ENCODE results near the gene KCNQ2.
A peak's percentile ranks its signal among the peaks of the same experiment; 100 is the strongest.

The KCNQ2 gene

GRCh38 chr20:63400486-63401210 lies 71.8 kb downstream of the KCNQ2 start:
- DNase-seq: no peak

GRCh38 chr20:63399596-63400375 lies 72.7 kb downstream of the KCNQ2 start:
- no peak for DNase-seq

DNA sequence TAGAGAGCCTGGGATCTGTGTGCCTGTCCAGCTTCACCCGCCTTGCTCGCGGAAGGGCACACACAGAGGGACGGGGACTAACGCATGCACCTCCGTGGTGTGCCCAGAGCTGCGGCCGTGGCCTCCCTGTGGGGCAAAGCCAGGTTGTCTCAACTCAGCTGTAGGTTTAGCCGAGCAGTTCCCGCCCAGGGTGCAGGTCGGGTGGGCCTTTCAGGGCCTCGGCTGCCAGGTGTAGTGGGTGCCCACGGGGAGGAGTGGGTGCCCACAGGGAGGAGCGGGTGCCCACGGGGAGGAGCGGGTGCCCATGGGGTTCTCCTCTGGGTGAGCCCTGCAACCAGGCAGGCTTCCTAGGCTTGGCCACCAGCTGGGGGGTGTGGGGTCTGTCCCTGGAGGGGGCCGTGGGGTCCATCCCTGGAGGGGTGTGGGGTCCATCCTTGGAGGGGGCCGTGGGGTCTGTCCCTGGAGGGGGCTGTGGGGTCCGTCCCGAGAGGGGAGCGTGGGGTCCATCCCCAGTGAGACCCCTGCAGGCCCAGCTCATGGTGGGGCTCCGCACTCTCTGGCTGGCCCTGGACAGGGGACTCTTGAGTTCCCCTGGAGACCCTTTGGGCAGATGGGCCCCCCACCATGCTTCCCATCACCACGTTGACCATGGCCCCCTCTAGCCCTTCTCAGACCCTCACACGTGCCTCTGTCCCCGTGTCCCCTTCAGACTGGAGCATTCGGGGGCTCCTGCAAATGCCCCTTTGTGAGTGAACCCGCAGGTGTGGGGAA lies 73.5 kb downstream of the KCNQ2 start:
- no peak for DNase-seq

GRCh38 chr20:63397946-63398450 lies 74.5 kb downstream of the KCNQ2 start:
- DNase-seq: no peak

- DNase-seq: no peak
Measured at GRCh38 chr20:63397155-63397843, 75.2 kb downstream of the KCNQ2 start.

GRCh38 chr20:63396300-63396699 lies 76.2 kb downstream of the KCNQ2 start:
- no peak for DNase-seq

DNA sequence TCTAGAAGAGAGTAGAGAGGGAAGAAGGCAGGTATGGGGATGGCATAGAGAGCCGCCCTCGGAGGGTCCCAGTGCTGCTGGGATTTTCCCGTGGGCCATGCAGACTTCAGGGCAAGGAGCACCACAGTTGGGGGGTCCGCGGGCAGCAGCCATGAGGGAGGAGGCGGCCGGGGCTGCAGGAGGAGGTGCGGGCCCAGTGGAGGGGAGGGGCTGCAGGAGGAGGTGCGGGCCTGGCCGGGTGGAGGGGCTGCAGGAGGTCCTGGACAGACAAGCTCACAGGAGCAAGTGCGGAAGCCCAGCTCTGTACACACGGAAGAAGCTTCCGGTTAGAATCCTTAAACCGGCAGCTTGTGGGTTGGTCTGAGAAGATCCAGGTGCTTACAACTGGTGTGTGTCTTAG lies 76.7 kb downstream of the KCNQ2 start:
- no peak for DNase-seq

GRCh38 chr20:63394920-63395455 lies 77.5 kb downstream of the KCNQ2 start:
- DNase-seq: no peak

- DNase-seq: peak; percentile 49
Measured at GRCh38 chr20:63394069-63394919, 78.2 kb downstream of the KCNQ2 start.

DNA sequence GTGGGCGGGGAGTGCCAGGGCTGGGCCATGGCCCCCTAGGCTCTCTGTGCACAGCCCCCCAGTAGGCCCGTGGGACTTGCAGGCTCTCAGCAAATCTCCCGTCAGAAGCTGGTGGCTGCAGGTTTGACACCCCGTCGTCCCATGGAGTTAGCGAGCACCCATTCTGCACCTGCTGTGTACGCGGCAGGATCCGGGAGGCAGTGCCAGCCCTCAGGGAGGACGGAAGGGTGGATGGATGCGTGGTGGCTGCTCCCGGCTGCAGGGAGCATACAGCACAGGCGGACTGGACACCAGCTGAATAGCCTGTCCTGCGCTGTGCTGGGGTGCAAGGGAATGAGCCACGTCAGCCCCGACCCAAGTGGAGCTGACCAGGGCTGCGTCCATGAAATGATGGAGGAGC lies 78.9 kb downstream of the KCNQ2 start:
- no peak for DNase-seq

DNA sequence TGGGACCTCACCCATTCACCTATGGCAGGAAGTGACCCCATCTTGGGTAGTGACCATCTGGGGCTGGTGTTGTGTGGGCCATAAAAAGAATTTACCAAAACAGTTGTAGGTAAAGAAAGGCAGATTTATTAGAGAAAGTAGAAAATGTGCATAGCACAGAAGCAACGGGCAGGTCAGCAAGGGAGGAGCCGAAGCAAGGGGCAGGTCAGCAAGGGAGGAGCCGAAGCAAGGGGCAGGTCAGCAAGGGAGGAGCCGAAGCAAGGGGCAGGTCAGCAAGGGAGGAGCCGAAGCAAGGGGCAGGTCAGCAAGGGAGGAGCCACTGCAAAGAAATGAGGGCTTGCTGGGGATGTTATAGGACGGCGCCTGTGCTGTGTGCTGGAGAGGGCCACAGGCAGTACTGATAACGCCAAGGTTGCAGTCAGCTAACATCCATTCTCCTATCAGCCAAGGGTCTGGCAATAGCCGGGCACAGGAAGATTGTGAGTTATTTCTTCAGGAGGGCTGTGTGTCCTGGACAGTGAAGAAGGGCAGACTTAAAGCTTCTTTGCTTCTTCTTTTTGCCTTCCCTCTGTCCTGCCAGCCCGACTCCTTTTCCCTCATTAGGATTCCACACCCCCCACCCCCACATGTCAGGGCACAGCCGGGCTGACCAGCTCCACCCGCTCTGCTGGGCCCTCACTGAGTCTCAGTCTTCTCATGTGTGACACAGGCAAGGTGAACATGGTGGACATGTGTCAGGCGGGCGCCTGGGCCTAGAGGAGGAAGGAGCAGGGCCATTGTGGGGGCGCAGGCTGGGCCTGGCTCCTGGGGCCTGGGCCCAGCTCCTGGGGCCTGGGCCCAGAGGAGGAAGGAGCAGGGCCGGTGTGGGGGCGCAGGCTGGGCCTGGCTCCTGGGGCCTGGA lies 79.7 kb downstream of the KCNQ2 start:
- DNase-seq: no peak

GRCh38 chr20:63387917-63388316 lies 84.5 kb downstream of the KCNQ2 start:
- DNase-seq: no peak

- DNase-seq: no peak
Measured at GRCh38 chr20:63387393-63387792, 85.1 kb downstream of the KCNQ2 start.

GRCh38 chr20:63386491-63386890 lies 86.0 kb downstream of the KCNQ2 start:
- DNase-seq: no peak

GRCh38 chr20:63385819-63386218 lies 86.6 kb downstream of the KCNQ2 start:
- DNase-seq: no peak

- no peak for DNase-seq
Measured at GRCh38 chr20:63384336-63384735, 88.1 kb downstream of the KCNQ2 start.

- no peak for DNase-seq
Measured at GRCh38 chr20:63383556-63383955, 88.9 kb downstream of the KCNQ2 start.

- DNase-seq: no peak
Measured at GRCh38 chr20:63382551-63383300, 89.7 kb downstream of the KCNQ2 start.

DNA sequence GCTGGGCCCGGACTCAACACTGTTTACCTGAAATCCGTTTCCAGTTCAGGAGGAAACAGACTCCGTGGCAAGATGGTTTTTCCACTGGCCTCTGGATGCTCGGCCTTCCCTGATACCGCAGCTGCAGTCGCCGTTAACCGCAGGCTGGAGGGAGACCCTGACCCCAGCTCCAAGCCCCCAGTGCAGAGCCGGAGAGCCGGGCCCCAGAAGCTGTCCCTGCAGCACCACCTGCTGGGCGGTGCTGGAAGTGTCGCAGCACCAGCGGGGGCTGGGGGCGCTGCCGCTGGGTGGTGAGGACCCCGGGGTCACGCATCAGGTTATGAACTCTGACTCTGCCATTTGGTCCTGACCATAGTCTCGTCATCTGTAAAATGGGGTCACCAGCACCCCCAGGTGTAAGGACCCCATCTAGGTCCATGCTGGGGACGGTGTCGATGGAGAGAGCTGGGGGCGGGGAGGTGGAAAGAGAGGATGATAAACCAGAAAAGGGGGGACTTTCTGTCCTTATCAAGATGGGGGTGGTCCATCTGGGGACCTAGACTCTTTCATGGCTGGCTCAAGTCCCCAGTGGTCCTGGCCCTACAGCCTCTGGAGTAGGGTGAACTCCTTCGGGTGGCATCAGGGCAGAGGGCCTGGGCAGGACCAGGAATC lies 90.5 kb downstream of the KCNQ2 start:
- DNase-seq: no peak
